Fibroblast of the aortic adventitia (primary cell): Measurements from ENCODE around the gene ENSA. TPM values are rescaled to one million over a fixed set of nuclear protein-coding genes. Genes with fewer than 3 reads are reported as not detected.
A peak's percentile ranks its signal among the peaks of the same experiment; 100 is the strongest.

ENCODE experiments used
- DNase-seq: peaks from one replicate; pipeline ENCODE4 v3.0.0-alpha.2; 2010; ENCODE audit warnings: low read depth
- H3K4me3 ChIP-seq: 2 replicates; pipeline ENCODE4 v1.5.1; 2011; ENCODE audit warnings: low read depth, mild to moderate bottlenecking, control low read depth, low read length, moderate library complexity
- total RNA-seq: library from RNA; depleted of rRNA; stranded (reverse); fragments of >200 nt; gene quantifications from 2 replicates; pipeline ENCODE4 v1.2.3, GENCODE V29; 2012; ENCODE audit warnings: low replicate concordance
- TF ChIP-seq, protein P1 (sequence below): IDR thresholded peaks from 2 replicates; pipeline ENCODE4 v1.5.1; 2011; ENCODE audit warnings: mild to moderate bottlenecking, low read length, control low read depth, inconsistent platforms; ENCODE audit not compliant: insufficient read depth

The ENSA gene, protein sequence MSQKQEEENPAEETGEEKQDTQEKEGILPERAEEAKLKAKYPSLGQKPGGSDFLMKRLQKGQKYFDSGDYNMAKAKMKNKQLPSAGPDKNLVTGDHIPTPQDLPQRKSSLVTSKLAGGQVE
- total RNA-seq, result 82.1 and 156 TPM in 2 replicates

DNA sequence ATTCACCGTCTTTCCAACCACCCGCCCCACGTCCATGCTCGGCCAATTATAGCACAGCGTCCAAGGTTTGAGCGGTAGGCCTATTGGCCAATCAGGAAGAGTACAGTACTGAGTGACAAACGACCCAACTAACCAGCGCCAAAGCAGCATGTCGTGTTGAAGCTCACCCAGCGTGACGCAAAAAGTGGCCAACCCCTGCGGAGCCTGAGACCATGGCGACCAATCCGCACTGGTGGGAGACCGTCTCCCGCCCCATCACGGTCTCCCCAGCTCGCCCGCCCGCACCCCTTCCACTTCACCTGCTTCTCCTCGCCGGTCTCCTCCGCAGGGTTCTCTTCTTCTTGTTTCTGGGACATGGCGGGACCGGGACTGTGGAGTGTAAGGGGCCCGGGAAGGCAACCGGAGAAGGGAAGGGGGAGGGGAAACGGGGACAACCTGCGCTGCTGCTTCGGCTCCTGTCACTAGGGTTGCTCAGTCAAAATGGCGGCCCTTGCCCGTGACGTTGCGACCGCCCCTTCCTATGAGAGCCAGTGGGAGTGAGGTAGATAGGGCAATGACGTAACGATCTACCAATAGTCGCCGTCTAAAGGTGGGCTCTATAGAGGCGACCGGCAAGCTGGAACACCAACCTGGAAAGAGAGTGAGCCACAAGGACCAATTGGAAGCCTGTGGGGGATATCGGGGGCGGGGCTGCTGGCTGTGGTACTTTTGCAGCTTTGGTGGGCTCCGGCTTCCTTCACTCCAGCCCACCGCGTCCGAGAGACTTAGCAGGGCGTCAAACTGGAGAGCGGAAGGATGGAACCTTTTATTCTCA is at the start of gene ENSA:
TSS of gene ENSA (minus strand) at position 498 of the 814 bp plus-strand sequence. CDS start at position 356, 142 bp downstream.
- TF ChIP-seq, protein P1, sequence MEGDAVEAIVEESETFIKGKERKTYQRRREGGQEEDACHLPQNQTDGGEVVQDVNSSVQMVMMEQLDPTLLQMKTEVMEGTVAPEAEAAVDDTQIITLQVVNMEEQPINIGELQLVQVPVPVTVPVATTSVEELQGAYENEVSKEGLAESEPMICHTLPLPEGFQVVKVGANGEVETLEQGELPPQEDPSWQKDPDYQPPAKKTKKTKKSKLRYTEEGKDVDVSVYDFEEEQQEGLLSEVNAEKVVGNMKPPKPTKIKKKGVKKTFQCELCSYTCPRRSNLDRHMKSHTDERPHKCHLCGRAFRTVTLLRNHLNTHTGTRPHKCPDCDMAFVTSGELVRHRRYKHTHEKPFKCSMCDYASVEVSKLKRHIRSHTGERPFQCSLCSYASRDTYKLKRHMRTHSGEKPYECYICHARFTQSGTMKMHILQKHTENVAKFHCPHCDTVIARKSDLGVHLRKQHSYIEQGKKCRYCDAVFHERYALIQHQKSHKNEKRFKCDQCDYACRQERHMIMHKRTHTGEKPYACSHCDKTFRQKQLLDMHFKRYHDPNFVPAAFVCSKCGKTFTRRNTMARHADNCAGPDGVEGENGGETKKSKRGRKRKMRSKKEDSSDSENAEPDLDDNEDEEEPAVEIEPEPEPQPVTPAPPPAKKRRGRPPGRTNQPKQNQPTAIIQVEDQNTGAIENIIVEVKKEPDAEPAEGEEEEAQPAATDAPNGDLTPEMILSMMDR, result no peak
- peak; percentile 100 for DNase-seq
- peak within 1 kb of the TSS; percentile 83 for H3K4me3 ChIP-seq

DNA sequence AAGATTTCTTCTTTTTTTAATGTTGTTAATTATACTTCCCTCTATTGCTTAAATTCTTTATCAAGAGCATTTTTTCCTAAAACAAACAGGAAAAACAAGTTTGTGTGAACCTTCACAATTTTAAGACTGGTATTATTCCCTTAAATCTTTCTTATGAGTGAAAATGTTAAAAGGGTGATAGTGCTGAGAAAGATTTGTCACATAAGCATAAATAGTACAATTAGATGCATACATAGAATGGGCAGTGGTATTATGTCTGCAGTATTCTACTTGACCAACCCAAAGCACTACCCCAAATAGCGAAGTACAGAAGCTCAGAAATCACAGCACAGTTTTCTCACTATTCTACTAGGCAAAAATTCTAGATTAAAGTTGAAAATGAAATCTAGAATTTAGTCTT is 49.6 kb upstream of the ENSA start:
- H3K4me3 ChIP-seq, result no peak overlapping the region
- no peak for DNase-seq
- TF ChIP-seq, protein P1, result no peak

GRCh38 chr1:150674881-150675280 is 45.5 kb upstream of the ENSA start:
- no peak overlapping the region for H3K4me3 ChIP-seq
- TF ChIP-seq, protein P1, result no peak
- no peak for DNase-seq

- no peak overlapping the region for H3K4me3 ChIP-seq
- TF ChIP-seq, protein P1, result no peak
- DNase-seq, result no peak
These were observed 33.9 kb upstream of the ENSA start for GRCh38 chr1:150663321-150663720.

GRCh38 chr1:150662811-150663210 is 33.4 kb upstream of the ENSA start:
- TF ChIP-seq, protein P1, result no peak
- no peak overlapping the region for H3K4me3 ChIP-seq
- no peak for DNase-seq

DNA sequence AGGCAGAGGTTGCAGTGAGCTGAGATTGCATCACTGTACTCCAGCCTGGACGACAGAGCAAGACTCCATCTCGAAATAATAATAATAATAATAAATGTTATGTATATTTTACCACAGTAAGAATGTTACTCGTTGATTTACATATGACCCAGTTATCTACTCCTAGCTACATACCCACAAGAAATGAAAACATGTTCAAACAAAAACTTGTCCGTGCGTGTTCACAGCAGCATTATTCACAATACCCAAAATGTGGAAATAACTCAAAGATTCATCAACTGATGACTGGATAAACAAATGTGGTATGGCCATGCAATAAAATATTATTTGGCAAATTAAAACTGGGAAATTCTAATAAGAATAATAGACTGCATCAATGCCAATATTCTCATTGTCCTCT is 31.7 kb upstream of the ENSA start:
- DNase-seq, result no peak
- TF ChIP-seq, protein P1, result no peak
- H3K4me3 ChIP-seq, result no peak overlapping the region
